GM12878 (cell line): ENCODE data around the gene TXLNA. TPM values are rescaled to one million over a fixed set of nuclear protein-coding genes. Genes with fewer than 3 reads are reported as not detected.
A peak's percentile ranks its signal among the peaks of the same experiment; 100 is the strongest.

Experiments used
- ATAC-seq: fragments of 200-7000 bp; cut with Tn5 transposase; 3 replicates; pipeline ENCODE4 v1.9.1; 2020; ENCODE audit warnings: mild to moderate bottlenecking, moderate library complexity
- BruUV-seq: library from RNA; stranded (reverse); fragments of 400-500 nt; replicated peaks from 2 replicates; lab custom pipeline; 2021; lab: Mats Ljungman, UMichigan
- CTCF ChIA-PET: fragments of 300-600 bp; sonication (Branson Sonifier 250); formaldehyde crosslinking; extraction: SDS; loops from one replicate; lab custom pipeline; 2021; ENCODE audit warnings: inconsistent platforms; lab: Yijun Ruan, JAX
- POLR2A ChIA-PET: fragments of 350-600 bp; formaldehyde crosslinking; extraction: SDS; loops from one replicate; lab custom pipeline; 2021; ENCODE audit warnings: inconsistent platforms; lab: Charles Lee
- RAD21 ChIA-PET: fragments of 300-600 bp; sonication (Branson Sonifier 250); formaldehyde crosslinking; loops from one replicate; lab custom pipeline; 2023; ENCODE audit warnings: antibody characterized with exemption; ENCODE audit not compliant: unreplicated experiment; lab: Charles Lee
- SMC1A ChIA-PET: fragments of 300-600 bp; sonication (Branson Sonifier 250); formaldehyde crosslinking; loops from one replicate; lab custom pipeline; 2023; ENCODE audit not compliant: unreplicated experiment, uncharacterized antibody; lab: Charles Lee
- DNase-seq: peaks from one replicate; pipeline ENCODE4 v3.0.0-alpha.2; 2011; ENCODE audit warnings: low read depth, low spot score
- FAIRE-seq: peaks from 3 replicates; lab custom pipeline; 2011; peaks lifted over from hg19 to GRCh38; lab: Jason Lieb, UNC
- H2AFZ ChIP-seq: 2 replicates; pipeline ENCODE4 v1.6.0; 2011; ENCODE audit warnings: low read depth, low read length, control low read depth; ENCODE audit not compliant: control insufficient read depth
- H3K27ac ChIP-seq: 2 replicates; pipeline ENCODE4 v1.5.1; 2011; ENCODE audit warnings: control low read depth; ENCODE audit not compliant: control insufficient read depth, insufficient read depth
- H3K27me3 ChIP-seq, 2 experiments: replicated peaks in 1 of 2; 2 replicates each; pipeline versions ENCODE4 v1.6.0 to v1.6.1; 2011; ENCODE audit warnings: low read length in 1 of 2; ENCODE audit not compliant: control insufficient read depth in 2 of 2, insufficient read depth in 2 of 2
- H3K36me3 ChIP-seq, 2 experiments: 2 replicates each; pipeline ENCODE4 v1.5.1; 2011; ENCODE audit warnings: low read length in 1 of 2; ENCODE audit not compliant: control insufficient read depth in 2 of 2, insufficient read depth in 2 of 2
- H3K4me1 ChIP-seq: 2 replicates; pipeline ENCODE4 v1.6.1; 2011; ENCODE audit warnings: mild to moderate bottlenecking, low read length, moderate library complexity, mixed read lengths; ENCODE audit not compliant: control insufficient read depth, insufficient read depth
- H3K4me2 ChIP-seq: 2 replicates; pipeline ENCODE4 v1.6.0; 2011; ENCODE audit warnings: control low read depth; ENCODE audit not compliant: control insufficient read depth, insufficient read depth
- H3K4me3 ChIP-seq: fragments of 200-600 bp; sonication (generic); 2 replicates; pipeline ENCODE4 v1.5.1; 2016
- H3K79me2 ChIP-seq: 2 replicates; pipeline ENCODE4 v1.6.0; 2011; ENCODE audit warnings: low read length; ENCODE audit not compliant: control insufficient read depth, insufficient read depth
- H3K9ac ChIP-seq: 2 replicates; pipeline ENCODE4 v1.8.0; 2011; ENCODE audit warnings: low read length, control low read depth, mixed read lengths; ENCODE audit not compliant: control insufficient read depth, insufficient read depth
- H3K9me3 ChIP-seq: replicated peaks from 3 replicates; pipeline ENCODE4 v1.5.1; 2011; ENCODE audit warnings: mild to moderate bottlenecking, low read length; ENCODE audit not compliant: control insufficient read depth, insufficient read depth
- H4K20me1 ChIP-seq: 2 replicates; pipeline ENCODE4 v1.6.0; 2011; ENCODE audit not compliant: control insufficient read depth, insufficient read depth
- CTCF ChIP-seq, 3 experiments: IDR thresholded peaks in 2 of 3; conservative IDR thresholded peaks in 1 of 3; 2 replicates each; pipeline ENCODE4 v1.5.1; 2011; ENCODE audit warnings: low read depth in 3 of 3, low read length in 3 of 3, mild to moderate bottlenecking in 3 of 3, control low read depth in 2 of 3, moderate library complexity in 2 of 3, inconsistent platforms in 1 of 3, mixed read lengths in 1 of 3; ENCODE audit not compliant: control insufficient read depth in 2 of 3, insufficient read depth in 1 of 3; ENCODE audit errors: extremely low read depth in 1 of 3
- LARP7 ChIP-seq: fragments of 450-650 bp; IDR thresholded peaks from 2 replicates; pipeline ENCODE4 v1.6.1; 2017; ENCODE audit warnings: mild to moderate bottlenecking
- NR2F1 ChIP-seq: fragments of 450-650 bp; conservative IDR thresholded peaks from 2 replicates; pipeline ENCODE4 v1.6.1; 2017; ENCODE audit warnings: mild to moderate bottlenecking
- ZNF217 ChIP-seq: fragments of 450-650 bp; IDR thresholded peaks from 2 replicates; pipeline ENCODE4 v1.6.1; 2017; ENCODE audit warnings: antibody characterized with exemption, mild to moderate bottlenecking
- ZNF687 ChIP-seq: fragments of 450-650 bp; IDR thresholded peaks from 2 replicates; pipeline ENCODE4 v1.6.1; 2017; ENCODE audit warnings: mild to moderate bottlenecking, moderate library complexity
- WGBS: methylation state at CpG from one replicate; pipeline ENCODE4 v1.1.6; 2016; ENCODE audit warnings: low lambda C conversion rate; ENCODE audit not compliant: insufficient replicate concordance, insufficient coverage; ENCODE audit errors: missing lambda C conversion rate; 5-methylcytosine and 5-hydroxymethylcytosine counted together
- in situ Hi-C: fragments of 300-500 bp; cut with MboI; formaldehyde crosslinking; loops from 9 replicates; pipeline ENCODE4 v1.14.3; 2018; ENCODE audit warnings: mixed read lengths
- intact Hi-C: fragments of 100-400 bp; cut with micrococcal nuclease; formaldehyde crosslinking; loops from one replicate; pipeline ENCODE4 v1.14.2; 2022; ENCODE audit not compliant: unreplicated experiment
- polyA plus RNA-seq, 11 experiments: library from polyadenylated mRNA; depleted of rRNA in 4 of 11; unstranded in 6 of 11; stranded (reverse) in 5 of 11; fragments of >200 nt; fragmentation: Nextera tagmentation in 4 of 11; fragmentation: Illumina TruSeq in 1 of 11; extraction: Ambion mirVana in 4 of 11; extraction: Trizol in 1 of 11; gene quantifications; 1 replicate in 1 of 11; 2 replicates in 10 of 11; pipeline versions ENCODE4 v1.2.1 to v1.2.3, GENCODE V29; 2011 to 2016; ENCODE audit warnings: inconsistent platforms in 2 of 11, missing spikeins in 2 of 11, low read depth in 1 of 11
- total RNA-seq, 4 experiments: library from RNA; depleted of rRNA in 3 of 4; stranded (reverse); fragments of >200 nt in 3 of 4; fragmentation: Illumina TruSeq in 1 of 4; extraction: Trizol in 1 of 4; gene quantifications; 2 replicates each; pipeline versions ENCODE4 v1.2.1 to v1.2.3, GENCODE V29; 2013 to 2021
- TF ChIP-seq, protein P1 (sequence below): fragments of 450-650 bp; IDR thresholded peaks from 2 replicates; pipeline ENCODE4 v1.6.1; 2016; ENCODE audit warnings: mild to moderate bottlenecking, moderate library complexity, borderline replicate concordance

The TXLNA gene
- total and polyA plus RNA-seq, 10 of the 15 experiments (the other 5 are each of a cell fraction or from before 2014, with no cell fraction given) = 7.2 to 93.7 (median 47.9) TPM

DNA sequence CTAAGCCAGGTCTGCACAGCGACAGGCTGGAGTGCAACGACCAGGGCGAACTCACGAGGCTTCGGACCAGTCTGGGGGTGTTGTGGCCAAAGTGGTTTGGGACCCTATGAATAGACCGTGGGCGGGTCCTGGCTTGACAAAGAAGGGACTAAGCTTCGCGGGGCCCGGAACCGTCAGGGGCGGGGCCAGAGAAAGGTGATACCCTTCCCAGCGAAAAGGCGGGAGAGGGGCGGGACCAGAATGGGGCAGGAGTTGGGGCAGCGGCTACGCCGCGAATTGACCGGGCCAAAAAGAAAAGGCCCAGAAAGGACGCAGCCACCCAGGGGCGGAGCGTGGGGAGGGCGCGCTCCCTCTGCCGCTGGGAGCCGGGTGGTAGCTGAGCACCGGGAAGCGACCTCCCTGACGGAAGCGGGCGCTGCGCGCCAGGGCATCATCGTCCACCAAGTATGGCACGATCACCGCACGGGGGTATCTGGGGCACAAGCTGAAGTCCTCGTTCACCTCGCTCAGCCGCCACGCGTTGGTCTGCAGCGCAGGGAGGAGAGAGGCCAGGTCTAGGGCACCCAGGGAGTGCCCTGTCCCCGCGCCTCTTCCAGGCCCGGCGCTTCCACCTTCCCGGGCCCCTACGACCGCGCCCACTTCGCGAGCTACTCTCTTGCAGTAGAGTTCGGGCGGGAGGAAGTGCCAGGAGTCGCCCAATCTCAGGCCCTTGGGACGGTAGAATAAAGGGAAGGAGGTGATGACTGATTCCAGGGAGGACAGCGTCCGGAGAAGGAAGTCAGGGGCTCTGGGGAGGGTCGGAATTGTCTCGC is 60.9 kb downstream of the TXLNA start (continued):
- TF ChIP-seq, protein P1, sequence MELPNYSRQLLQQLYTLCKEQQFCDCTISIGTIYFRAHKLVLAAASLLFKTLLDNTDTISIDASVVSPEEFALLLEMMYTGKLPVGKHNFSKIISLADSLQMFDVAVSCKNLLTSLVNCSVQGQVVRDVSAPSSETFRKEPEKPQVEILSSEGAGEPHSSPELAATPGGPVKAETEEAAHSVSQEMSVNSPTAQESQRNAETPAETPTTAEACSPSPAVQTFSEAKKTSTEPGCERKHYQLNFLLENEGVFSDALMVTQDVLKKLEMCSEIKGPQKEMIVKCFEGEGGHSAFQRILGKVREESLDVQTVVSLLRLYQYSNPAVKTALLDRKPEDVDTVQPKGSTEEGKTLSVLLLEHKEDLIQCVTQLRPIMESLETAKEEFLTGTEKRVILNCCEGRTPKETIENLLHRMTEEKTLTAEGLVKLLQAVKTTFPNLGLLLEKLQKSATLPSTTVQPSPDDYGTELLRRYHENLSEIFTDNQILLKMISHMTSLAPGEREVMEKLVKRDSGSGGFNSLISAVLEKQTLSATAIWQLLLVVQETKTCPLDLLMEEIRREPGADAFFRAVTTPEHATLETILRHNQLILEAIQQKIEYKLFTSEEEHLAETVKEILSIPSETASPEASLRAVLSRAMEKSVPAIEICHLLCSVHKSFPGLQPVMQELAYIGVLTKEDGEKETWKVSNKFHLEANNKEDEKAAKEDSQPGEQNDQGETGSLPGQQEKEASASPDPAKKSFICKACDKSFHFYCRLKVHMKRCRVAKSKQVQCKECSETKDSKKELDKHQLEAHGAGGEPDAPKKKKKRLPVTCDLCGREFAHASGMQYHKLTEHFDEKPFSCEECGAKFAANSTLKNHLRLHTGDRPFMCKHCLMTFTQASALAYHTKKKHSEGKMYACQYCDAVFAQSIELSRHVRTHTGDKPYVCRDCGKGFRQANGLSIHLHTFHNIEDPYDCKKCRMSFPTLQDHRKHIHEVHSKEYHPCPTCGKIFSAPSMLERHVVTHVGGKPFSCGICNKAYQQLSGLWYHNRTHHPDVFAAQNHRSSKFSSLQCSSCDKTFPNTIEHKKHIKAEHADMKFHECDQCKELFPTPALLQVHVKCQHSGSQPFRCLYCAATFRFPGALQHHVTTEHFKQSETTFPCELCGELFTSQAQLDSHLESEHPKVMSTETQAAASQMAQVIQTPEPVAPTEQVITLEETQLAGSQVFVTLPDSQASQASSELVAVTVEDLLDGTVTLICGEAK = 0 out of 2 replicates have a peak, but pooled peaks have one; percentile 21
- TF ChIP-seq LARP7 (peak; percentile 16; the same call in 1 of the 2 replicates), NR2F1 (0 out of 2 replicates have a peak, but pooled peaks have one; percentile 51)

GRCh38 chr1:32241001-32241763 is 61.7 kb downstream of the TXLNA start:
- ChIA-PET RAD21 (interaction anchor here (0.7 to 3.8 kb wide), 17 partner anchors 9 to 168 kb away, joined by 3 to 34 read pairs (median 4); partner anchors contain the start of genes HDAC1, IQCC, KPNA6 and LCK), CTCF (interaction anchor here (1.0 to 6.0 kb wide), 22 partner anchors 8 to 534 kb away, joined by 3 to 50 read pairs (median 3); partner anchors contain the start of genes EIF3I, FAM167B, KPNA6 and LCK), POLR2A (interaction anchor here (0.6 to 2.0 kb wide), 14 partner anchors 8 to 227 kb away, joined by 3 to 6 read pairs (median 3); partner anchors contain the start of genes BSDC1, KHDRBS1, LCK and TXLNA), SMC1A (interaction anchor here (0.8 to 5.2 kb wide), 19 partner anchors 8 to 168 kb away, joined by 3 to 37 read pairs (median 4); partner anchors contain the start of genes BSDC1, HDAC1, IQCC and LCK)
- no TSS peak for BruUV-seq
- intact Hi-C loops (no loop called here), in situ Hi-C loops (no loop called here)
- FAIRE-seq (peak; percentile 13), DNase-seq (no peak), ATAC-seq (peak; percentile 81)
- H3K36me3 ChIP-seq = no peaks in the 10 kb centered on the region
- peak overlapping the region; percentile 84 for H3K4me2 ChIP-seq
- H3K79me2 ChIP-seq = no peaks in the 10 kb centered on the region
- H3K27ac ChIP-seq = peak overlapping the region; percentile 13; the same call in 1 of the 2 replicates
- no peaks in the 10 kb centered on the region for H3K27me3 ChIP-seq
- H3K9me3 ChIP-seq = no peaks in the 10 kb centered on the region
- no peaks in the 10 kb centered on the region for H4K20me1 ChIP-seq
- WGBS = 3% methylated on average over 55 of the region's 55 CpGs
- peak overlapping the region; percentile 58 for H3K9ac ChIP-seq
- H2AFZ ChIP-seq = peak overlapping the region; percentile 89
- peak overlapping the region; percentile 72 for H3K4me3 ChIP-seq
- peaks cover 21% of the 10 kb centered on the region for H3K4me1 ChIP-seq
- no peak for TF ChIP-seq ZNF217
- TF ChIP-seq CTCF (IDR thresholded peaks at IDR 0.05 in 2 of 3, conservative IDR thresholded peaks at IDR 0.05 in 1 of 3; ENCODE audit: control insufficient read depth in 2 of 3, extremely low read depth in 1 of 3, insufficient read depth in 1 of 3, low read depth in 3 of 3, low read length in 3 of 3) = peak in 2 of 3 experiments; percentile 0 to 7; a peak in 1 of 6 replicates
- peak; percentile 66 for TF ChIP-seq ZNF687
